Spleen (tissue), 7 donors: ENCODE data around the gene ATP5F1A.

Experiments
- POLR2A ChIP-seq, 3 donors: fragments of 450-650 bp; IDR thresholded peaks; one replicate each; pipeline ENCODE4 v1.5.1; 2017; ENCODE audit warnings: antibody characterized with exemption in 3 of 3, mild to moderate bottlenecking in 1 of 3
- POLR2AphosphoS5 ChIP-seq, 3 donors: sonication (generic); formaldehyde crosslinking; IDR thresholded peaks; one replicate each; pipeline ENCODE4 v1.5.1; 2017; ENCODE audit warnings: antibody characterized with exemption in 3 of 3
- TF ChIP-seq, protein P1 (sequence below), 11 experiments: fragments of 200-600 bp in 7 of 11; fragments of 450-650 bp in 4 of 11; sonication (generic) in 4 of 11; IDR thresholded peaks in 8 of 11; conservative IDR thresholded peaks in 3 of 11; 1 replicate in 7 of 11; 2 replicates in 4 of 11; pipeline versions ENCODE4 v1.4.0 to v1.8.0; 2016 to 2021; ENCODE audit warnings: antibody characterized with exemption in 11 of 11, inconsistent platforms in 4 of 11, mild to moderate bottlenecking in 1 of 11
- donor health status: DM: no; HTN: no; CAD: no; lungs with moderate emphysema.
- donor health status: DM: no; HTN: no; CAD: no.
- donor health status: DM: no; HTN: no; CAD: no.

DNA sequence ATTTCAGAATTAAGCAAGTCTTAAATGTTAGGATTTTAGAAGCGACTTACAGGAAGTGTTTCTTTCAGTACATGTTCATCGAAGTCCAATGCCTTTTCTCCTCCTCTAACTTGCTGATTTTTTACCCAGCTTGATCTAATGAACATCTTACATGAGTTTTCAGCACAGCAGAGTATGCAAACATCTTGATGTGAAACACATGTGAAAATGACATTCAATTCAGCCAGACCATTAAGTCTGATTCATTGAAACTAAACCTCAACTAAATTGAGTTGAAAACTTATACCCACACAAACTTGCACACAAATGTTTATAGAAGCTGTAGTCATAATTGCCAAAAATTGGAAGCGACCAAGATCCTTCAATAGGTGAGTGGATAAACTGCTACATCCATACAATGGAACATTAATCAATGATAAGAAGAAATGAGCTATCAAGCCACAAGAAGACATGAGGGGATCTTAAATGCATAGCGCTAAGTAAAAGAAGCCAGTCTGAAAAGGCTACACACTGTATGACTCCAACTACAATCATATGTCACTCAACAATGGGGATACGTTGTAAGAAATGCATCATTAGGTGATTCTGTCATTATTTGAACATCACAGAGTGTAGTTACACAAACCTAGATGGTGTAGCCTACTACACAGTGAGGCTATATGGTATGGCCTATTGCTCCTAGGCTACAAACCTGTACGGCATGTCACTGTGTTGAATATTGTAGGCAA is 44.6 kb downstream of the ATP5F1A start:
- TF ChIP-seq, protein P1, sequence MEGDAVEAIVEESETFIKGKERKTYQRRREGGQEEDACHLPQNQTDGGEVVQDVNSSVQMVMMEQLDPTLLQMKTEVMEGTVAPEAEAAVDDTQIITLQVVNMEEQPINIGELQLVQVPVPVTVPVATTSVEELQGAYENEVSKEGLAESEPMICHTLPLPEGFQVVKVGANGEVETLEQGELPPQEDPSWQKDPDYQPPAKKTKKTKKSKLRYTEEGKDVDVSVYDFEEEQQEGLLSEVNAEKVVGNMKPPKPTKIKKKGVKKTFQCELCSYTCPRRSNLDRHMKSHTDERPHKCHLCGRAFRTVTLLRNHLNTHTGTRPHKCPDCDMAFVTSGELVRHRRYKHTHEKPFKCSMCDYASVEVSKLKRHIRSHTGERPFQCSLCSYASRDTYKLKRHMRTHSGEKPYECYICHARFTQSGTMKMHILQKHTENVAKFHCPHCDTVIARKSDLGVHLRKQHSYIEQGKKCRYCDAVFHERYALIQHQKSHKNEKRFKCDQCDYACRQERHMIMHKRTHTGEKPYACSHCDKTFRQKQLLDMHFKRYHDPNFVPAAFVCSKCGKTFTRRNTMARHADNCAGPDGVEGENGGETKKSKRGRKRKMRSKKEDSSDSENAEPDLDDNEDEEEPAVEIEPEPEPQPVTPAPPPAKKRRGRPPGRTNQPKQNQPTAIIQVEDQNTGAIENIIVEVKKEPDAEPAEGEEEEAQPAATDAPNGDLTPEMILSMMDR (IDR thresholded peaks at IDR 0.05 in 8 of 11, conservative IDR thresholded peaks at IDR 0.05 in 3 of 11) = no peak
- TF ChIP-seq POLR2AphosphoS5 (IDR thresholded peaks at IDR 0.05) = no peak
- TF ChIP-seq POLR2A (IDR thresholded peaks at IDR 0.05) = no peak
